ES-I3 (cell line): ENCODE data around the gene GNPDA1.
A peak's percentile ranks its signal among the peaks of the same experiment; 100 is the strongest.
"Not testable (repeated sequence)": the region's sequence is repeated elsewhere in the genome, so short reads cannot be mapped to it uniquely, and the experiment has no call there.

Source experiments
- H3K36me3 ChIP-seq: 2 replicates; pipeline ENCODE4 v1.6.1; 2013; ENCODE audit warnings: mild to moderate bottlenecking, low read length, control low read depth, moderate library complexity; ENCODE audit not compliant: insufficient read depth
- H3K4me1 ChIP-seq: 2 replicates; pipeline ENCODE4 v1.6.1; 2013; ENCODE audit warnings: mild to moderate bottlenecking, control low read depth, low read length; ENCODE audit not compliant: insufficient read depth
- H3K9ac ChIP-seq: 2 replicates; pipeline ENCODE4 v1.6.1; 2013; ENCODE audit warnings: low read depth, mild to moderate bottlenecking, low read length, moderate library complexity
- H3K9me3 ChIP-seq: 2 replicates; pipeline ENCODE4 v1.6.1; 2013; ENCODE audit warnings: mild to moderate bottlenecking, low read length, moderate library complexity; ENCODE audit not compliant: control insufficient read depth, insufficient read depth

Gene GNPDA1

GRCh38 chr5:142034994-142035393 lies 22.2 kb upstream of the GNPDA1 start:
- no peak overlapping the region for H3K9ac ChIP-seq
- H3K36me3 ChIP-seq = no peaks in the 10 kb centered on the region
- no peaks in the 10 kb centered on the region for H3K4me1 ChIP-seq
- H3K9me3 ChIP-seq = no peaks in the 10 kb centered on the region

- not testable (repeated sequence) for H3K9me3 ChIP-seq, H3K36me3 ChIP-seq, H3K9ac ChIP-seq, H3K4me1 ChIP-seq
Observed at GRCh38 chr5:142033632-142034567, 21.1 kb upstream of the GNPDA1 start.

GRCh38 chr5:142032747-142033631 lies 20.2 kb upstream of the GNPDA1 start:
- no peaks in the 10 kb centered on the region for H3K36me3 ChIP-seq
- no peak overlapping the region for H3K9ac ChIP-seq
- H3K9me3 ChIP-seq = no peaks in the 10 kb centered on the region
- H3K4me1 ChIP-seq = no peaks in the 10 kb centered on the region

GRCh38 chr5:142032150-142032549 lies 19.3 kb upstream of the GNPDA1 start:
- no peaks in the 10 kb centered on the region for H3K4me1 ChIP-seq
- H3K9ac ChIP-seq = no peak overlapping the region
- no peaks in the 10 kb centered on the region for H3K9me3 ChIP-seq
- H3K36me3 ChIP-seq = no peaks in the 10 kb centered on the region

- Histone ChIP-seq H3K9me3 (no peaks in the 10 kb centered on the region), H3K36me3 (no peaks in the 10 kb centered on the region), H3K4me1 (no peaks in the 10 kb centered on the region; the same call in 1 of the 2 replicates), H3K9ac (peak overlapping the region; percentile 62; the same call in 1 of the 2 replicates)
Observed at GRCh38 chr5:142025637-142026036, 12.8 kb upstream of the GNPDA1 start.

GRCh38 chr5:142024771-142025304 lies 12.0 kb upstream of the GNPDA1 start:
- Histone ChIP-seq H3K36me3 (no peaks in the 10 kb centered on the region), H3K4me1 (no peaks in the 10 kb centered on the region; the same call in 1 of the 2 replicates), H3K9me3 (no peaks in the 10 kb centered on the region), H3K9ac (peak overlapping the region; percentile 62)

- no peaks in the 10 kb centered on the region for H3K9me3 ChIP-seq
- H3K36me3 ChIP-seq = no peaks in the 10 kb centered on the region
- H3K9ac ChIP-seq = no peak overlapping the region
- no peaks in the 10 kb centered on the region; the same call in 1 of the 2 replicates for H3K4me1 ChIP-seq
Observed at GRCh38 chr5:142023836-142024235, 11.0 kb upstream of the GNPDA1 start.

- Histone ChIP-seq H3K4me1 (no peaks in the 10 kb centered on the region), H3K9ac (no peak overlapping the region), H3K36me3 (no peaks in the 10 kb centered on the region), H3K9me3 (no peaks in the 10 kb centered on the region)
Observed at GRCh38 chr5:142020122-142020659, 7.4 kb upstream of the GNPDA1 start.

- no peaks in the 10 kb centered on the region; the same call in 1 of the 2 replicates for H3K4me1 ChIP-seq
- no peaks in the 10 kb centered on the region for H3K36me3 ChIP-seq
- no peaks in the 10 kb centered on the region for H3K9me3 ChIP-seq
- no peak overlapping the region for H3K9ac ChIP-seq
Observed at GRCh38 chr5:142017832-142018427, 5.1 kb upstream of the GNPDA1 start.

- no peaks in the 10 kb centered on the region for H3K9me3 ChIP-seq
- H3K9ac ChIP-seq = no peak overlapping the region
- H3K36me3 ChIP-seq = no peaks in the 10 kb centered on the region
- H3K4me1 ChIP-seq = no peaks in the 10 kb centered on the region; the same call in 1 of the 2 replicates
Observed at GRCh38 chr5:142016556-142016955, 3.7 kb upstream of the GNPDA1 start.

- H3K36me3 ChIP-seq = no peaks in the 10 kb centered on the region
- H3K9ac ChIP-seq = no peak overlapping the region
- no peaks in the 10 kb centered on the region for H3K9me3 ChIP-seq
- no peaks in the 10 kb centered on the region; the same call in 1 of the 2 replicates for H3K4me1 ChIP-seq
Observed at GRCh38 chr5:142015781-142016533, 3.1 kb upstream of the GNPDA1 start.

- H3K9ac ChIP-seq = no peak overlapping the region
- H3K36me3 ChIP-seq = no peaks in the 10 kb centered on the region
- no peaks in the 10 kb centered on the region; the same call in 1 of the 2 replicates for H3K4me1 ChIP-seq
- H3K9me3 ChIP-seq = no peaks in the 10 kb centered on the region
Observed at GRCh38 chr5:142014911-142015584, 2.2 kb upstream of the GNPDA1 start.
